ENCODE measurements around the gene THBS4. TPM values are rescaled to one million over a fixed set of nuclear protein-coding genes. Genes with fewer than 3 reads are reported as not detected.

Gene THBS4
- total and polyA plus RNA-seq, 2 donors from 2014 or later: 1.4 to 1.8 TPM

GRCh38 chr5:80067016-80067415 lies 31.9 kb downstream of the THBS4 start:
- DNase-seq (no peak), FAIRE-seq (no peak)
- intact Hi-C loops (cut with DNase I): no loop called here
- peaks cover 0 to 3% (median 0%) of the 10 kb centered on the region in 3 donors for H3K36me3 ChIP-seq (ENCODE audit: control insufficient read depth in 2 of 3, insufficient read depth in 3 of 3, low read length in 3 of 3)
- H3K9me3 ChIP-seq (ENCODE audit: control insufficient read depth in 2 of 3, insufficient read depth in 1 of 3, low read length in 3 of 3): no peaks in the 10 kb centered on the region
- no peak overlapping the region for H3K27ac ChIP-seq (ENCODE audit: low read depth in 2 of 2, low read length in 2 of 2)
- no peaks in the 10 kb centered on the region for H3K4me1 ChIP-seq (ENCODE audit: control insufficient read depth in 2 of 3, insufficient read depth in 2 of 3, low read depth in 1 of 3, low read length in 3 of 3)
- no peak overlapping the region for H3K4me3 ChIP-seq (ENCODE audit: low read length in 3 of 3)
- no peak overlapping the region for H3K9ac ChIP-seq (ENCODE audit: low read length in 3 of 3)
- no peak for TF ChIP-seq CTCF (IDR thresholded peaks at IDR 0.05; ENCODE audit: borderline replicate concordance, extremely low read depth, insufficient read depth)
- no peaks in the 10 kb centered on the region for H3K27me3 ChIP-seq (ENCODE audit: control insufficient read depth, insufficient read depth, low read length)

- Histone ChIP-seq H3K9ac (ENCODE audit: low read length in 3 of 3) (no peak overlapping the region), H3K27me3 (ENCODE audit: control insufficient read depth, insufficient read depth, low read length) (no peaks in the 10 kb centered on the region), H3K36me3 (ENCODE audit: control insufficient read depth in 2 of 3, insufficient read depth in 3 of 3, low read length in 3 of 3) (peaks cover 0 to 3% (median 0%) of the 10 kb centered on the region in 3 donors), H3K4me3 (ENCODE audit: low read length in 3 of 3) (no peak overlapping the region), H3K4me1 (ENCODE audit: control insufficient read depth in 2 of 3, insufficient read depth in 2 of 3, low read depth in 1 of 3, low read length in 3 of 3) (no peaks in the 10 kb centered on the region), H3K9me3 (ENCODE audit: control insufficient read depth in 2 of 3, insufficient read depth in 1 of 3, low read length in 3 of 3) (no peaks in the 10 kb centered on the region), H3K27ac (ENCODE audit: low read depth in 2 of 2, low read length in 2 of 2) (no peak overlapping the region)
- FAIRE-seq (no peak), DNase-seq (no peak)
- no peak for TF ChIP-seq CTCF (IDR thresholded peaks at IDR 0.05; ENCODE audit: borderline replicate concordance, extremely low read depth, insufficient read depth)
- intact Hi-C loops (cut with DNase I): no loop called here
Measured at GRCh38 chr5:80067531-80068245, 32.5 kb downstream of the THBS4 start.

- FAIRE-seq (no peak), DNase-seq (no peak)
- TF ChIP-seq CTCF (IDR thresholded peaks at IDR 0.05; ENCODE audit: borderline replicate concordance, extremely low read depth, insufficient read depth): no peak
- Histone ChIP-seq H3K9me3 (ENCODE audit: control insufficient read depth in 2 of 3, insufficient read depth in 1 of 3, low read length in 3 of 3) (no peaks in the 10 kb centered on the region), H3K27me3 (ENCODE audit: control insufficient read depth, insufficient read depth, low read length) (no peaks in the 10 kb centered on the region), H3K4me1 (ENCODE audit: control insufficient read depth in 2 of 3, insufficient read depth in 2 of 3, low read depth in 1 of 3, low read length in 3 of 3) (no peaks in the 10 kb centered on the region), H3K9ac (ENCODE audit: low read length in 3 of 3) (no peak overlapping the region), H3K4me3 (ENCODE audit: low read length in 3 of 3) (no peak overlapping the region), H3K36me3 (ENCODE audit: control insufficient read depth in 2 of 3, insufficient read depth in 3 of 3, low read length in 3 of 3) (peaks cover 0 to 3% (median 0%) of the 10 kb centered on the region in 3 donors), H3K27ac (ENCODE audit: low read depth in 2 of 2, low read length in 2 of 2) (no peak overlapping the region)
- intact Hi-C loops (cut with DNase I): no loop called here
Measured at GRCh38 chr5:80068246-80068636, 33.1 kb downstream of the THBS4 start.
